ENCODE results near the gene ZFHX3.

Gene ZFHX3

DNA sequence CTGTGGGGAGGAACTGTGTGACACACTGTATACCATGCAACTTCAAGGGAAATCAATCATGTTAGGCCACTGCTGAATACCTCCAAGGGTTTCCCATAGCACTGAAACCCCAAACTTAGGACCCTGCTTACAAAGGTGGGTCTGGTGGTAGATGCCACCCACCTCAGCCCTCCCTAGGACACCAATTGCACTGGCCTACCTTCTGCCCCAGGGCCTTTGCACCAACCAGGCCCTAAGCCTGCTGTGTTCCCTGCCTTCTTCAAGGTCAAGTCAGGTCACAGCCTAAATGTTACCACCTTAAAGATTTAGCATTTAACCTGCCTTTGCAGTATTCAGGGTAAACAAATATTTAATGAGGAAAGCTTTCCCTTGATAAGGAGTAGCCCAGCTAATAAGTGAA, 185.8 kb downstream of the ZFHX3 start:
- DNase-seq, result no peak

DNA sequence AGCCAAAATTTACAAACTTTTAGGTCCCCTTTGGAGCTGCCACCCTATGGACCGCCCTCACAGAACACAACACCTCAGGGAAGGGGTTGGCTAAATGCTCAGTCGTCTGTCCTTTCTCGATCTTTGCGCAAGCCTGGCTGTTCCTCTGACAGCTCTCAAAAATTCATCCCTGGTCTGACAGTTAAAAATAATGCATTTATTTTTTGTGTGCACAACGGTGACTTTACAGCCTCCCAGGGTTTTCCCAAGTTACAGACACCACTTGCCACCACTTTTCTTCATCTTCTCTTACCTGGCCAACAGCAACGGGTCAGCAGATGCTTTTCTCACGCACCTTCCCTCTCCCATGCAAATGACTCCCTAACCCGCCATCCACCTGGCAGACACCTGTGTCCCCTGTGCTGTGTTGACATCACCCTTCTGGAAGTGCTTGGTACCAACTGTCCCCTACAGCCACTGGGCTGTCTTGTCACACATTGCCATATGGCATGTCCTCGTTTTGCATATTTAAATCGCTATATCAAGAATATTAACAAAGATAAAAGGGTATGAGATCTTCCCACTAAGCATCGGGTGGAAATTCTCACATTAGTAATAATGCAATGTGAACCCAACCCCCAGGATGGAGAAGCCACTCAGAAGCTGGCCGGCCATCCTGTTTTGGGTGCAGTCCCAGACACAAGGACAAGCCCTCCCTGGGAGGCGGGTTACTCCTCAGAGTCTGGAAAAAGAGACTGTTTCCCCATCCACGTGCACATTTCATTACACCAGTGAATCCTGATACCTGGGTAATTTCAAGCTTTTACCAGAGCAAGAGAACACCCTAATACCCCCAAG, 187.0 kb downstream of the ZFHX3 start:
- DNase-seq, result no peak

DNA sequence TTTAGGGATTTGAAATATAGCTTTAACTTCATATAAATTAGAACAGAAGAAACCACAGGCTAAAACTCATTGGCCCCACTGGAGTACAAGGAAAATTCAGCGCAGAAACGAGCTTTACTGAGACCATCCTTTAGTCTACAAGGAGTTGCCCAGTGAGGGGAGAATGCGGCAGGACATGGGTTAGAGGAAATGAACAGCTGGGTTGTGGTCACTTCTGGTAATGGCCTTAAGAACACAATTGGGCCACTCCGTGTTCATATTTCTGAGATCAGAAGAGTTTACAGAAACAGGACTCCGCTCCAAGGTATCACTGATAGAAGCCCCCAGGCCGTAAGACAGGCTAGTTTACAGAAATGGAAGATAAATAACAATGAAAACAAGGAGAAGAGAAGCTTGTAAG, 188.3 kb downstream of the ZFHX3 start:
- no peak for DNase-seq

DNA sequence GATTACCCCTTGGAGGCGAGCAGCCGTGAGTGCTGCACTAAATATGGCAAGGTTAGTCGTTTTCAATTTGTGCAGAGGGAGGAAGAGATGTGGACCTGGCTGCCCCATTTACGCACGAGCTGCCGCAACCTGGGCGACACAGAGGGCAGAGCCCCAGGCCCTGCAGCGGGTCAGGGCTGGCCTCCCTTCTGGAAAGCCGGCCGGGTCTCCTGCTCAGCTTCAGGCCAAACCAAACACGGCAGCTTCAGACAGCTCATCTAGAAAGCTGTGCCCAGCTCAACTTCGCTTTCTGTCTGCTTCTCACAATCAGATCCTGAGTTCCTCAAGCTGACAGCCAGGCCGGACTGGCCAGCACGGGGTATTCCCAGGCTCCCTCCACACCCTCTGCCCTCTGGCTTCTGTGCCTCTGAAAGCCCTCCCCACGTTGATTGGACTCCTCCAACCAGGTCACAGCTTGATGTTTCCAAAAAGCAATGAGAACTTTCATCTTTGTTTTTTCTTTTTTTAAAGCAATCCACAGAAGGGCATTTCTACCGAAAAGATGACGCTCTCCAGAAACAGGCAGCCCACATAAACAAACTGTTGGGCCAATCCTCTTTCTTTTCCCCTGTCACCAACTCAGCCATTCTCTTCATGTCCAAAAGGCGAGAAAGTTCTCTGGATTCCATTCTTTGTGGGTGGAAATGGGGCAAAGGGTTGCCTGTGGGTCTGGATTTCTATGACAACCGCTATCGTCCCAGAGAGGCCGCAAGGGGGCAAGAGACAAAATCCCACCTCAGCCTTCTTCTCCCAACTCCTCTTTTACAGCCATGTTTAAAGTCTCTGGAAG, 189.0 kb downstream of the ZFHX3 start:
- DNase-seq, result no peak

DNA sequence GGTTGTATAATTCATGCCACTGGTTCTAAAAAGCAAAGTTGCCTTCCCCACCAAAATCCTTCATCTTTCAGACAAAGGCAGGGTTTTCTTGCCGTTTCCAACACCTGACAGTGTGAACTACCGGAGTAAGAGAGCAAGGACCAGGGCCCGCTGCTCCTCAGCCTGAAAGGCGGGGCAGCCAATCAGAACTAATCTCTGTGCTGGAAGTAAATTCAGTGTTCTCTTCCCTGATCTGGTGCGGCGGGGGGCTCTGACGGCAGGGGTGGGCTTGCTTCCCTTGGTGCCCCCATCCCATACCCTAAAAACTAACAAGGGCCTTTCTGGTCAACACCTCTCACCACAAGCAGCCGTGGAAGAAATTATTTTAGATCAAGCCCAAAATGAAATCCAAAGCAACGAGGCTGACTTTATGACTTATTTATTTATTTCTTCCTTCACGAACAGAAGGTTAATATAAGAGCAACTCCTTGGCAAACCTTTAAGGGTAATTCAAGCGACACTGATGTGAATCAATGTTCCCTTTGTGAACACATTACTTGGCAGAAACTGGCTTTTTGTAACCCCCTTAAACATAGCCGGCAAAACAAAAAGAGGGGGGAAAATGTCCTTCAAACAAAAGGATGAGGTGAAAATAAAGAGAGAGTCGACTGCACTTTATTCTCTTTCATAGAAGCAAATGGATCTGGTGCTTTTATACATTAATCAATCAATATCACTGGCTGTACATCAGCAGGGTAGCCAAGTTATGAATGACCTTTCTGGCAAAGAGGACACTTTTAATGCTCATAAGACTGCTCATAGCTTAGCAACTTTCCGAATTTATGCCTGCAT, 189.9 kb downstream of the ZFHX3 start:
- DNase-seq, result no peak

DNA sequence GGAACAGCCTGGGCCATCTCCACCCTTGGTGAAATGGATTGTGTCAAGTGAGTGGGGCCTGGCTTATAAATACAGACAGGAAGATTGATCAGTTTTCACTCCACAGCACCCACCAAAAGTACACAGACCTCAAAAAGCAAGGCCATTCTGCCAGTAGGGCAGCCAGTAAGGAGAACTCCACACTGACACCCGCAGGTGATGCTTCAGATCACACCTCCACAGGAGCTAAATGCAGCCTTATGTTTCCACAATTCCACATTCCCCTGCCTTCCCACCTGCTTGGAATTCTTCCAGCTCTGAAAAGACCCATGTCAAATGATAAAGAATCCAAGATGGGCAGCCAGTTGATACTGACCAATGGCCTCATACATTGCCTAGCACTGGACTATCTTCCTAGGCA, 191.1 kb downstream of the ZFHX3 start:
- no peak for DNase-seq

DNA sequence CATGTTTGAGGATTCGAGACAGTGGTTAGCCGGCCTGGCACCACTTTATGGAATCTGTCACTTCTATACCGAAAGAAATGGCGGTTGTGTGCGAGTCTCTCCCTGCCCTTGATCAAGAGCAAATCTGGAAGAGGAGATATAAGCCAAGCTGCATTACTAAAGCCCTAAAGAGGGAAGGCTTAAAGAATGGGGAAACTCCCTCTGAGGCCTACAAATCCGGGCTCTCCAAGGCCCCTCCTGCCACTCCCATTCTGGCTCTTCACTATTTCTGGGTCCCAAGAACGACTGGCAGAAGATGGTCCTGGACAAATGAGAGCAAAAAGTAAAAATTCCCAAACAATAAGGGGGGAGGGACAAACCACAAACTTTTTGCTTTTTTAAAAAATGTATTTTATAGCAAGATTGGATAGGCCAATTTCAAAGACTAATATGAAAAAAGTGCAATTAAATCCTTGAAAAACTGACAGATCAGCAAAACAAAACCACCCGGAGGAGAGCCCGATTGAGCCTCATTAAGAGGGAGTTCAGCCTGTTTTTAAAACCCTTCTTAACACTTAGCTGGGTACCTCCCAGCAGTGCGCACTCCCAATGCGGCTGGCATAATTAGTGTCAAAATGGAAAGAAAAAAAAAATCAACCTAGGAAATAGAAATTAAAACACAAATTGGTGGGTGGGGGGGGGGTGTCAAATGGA, 193.5 kb downstream of the ZFHX3 start:
- no peak for DNase-seq

DNA sequence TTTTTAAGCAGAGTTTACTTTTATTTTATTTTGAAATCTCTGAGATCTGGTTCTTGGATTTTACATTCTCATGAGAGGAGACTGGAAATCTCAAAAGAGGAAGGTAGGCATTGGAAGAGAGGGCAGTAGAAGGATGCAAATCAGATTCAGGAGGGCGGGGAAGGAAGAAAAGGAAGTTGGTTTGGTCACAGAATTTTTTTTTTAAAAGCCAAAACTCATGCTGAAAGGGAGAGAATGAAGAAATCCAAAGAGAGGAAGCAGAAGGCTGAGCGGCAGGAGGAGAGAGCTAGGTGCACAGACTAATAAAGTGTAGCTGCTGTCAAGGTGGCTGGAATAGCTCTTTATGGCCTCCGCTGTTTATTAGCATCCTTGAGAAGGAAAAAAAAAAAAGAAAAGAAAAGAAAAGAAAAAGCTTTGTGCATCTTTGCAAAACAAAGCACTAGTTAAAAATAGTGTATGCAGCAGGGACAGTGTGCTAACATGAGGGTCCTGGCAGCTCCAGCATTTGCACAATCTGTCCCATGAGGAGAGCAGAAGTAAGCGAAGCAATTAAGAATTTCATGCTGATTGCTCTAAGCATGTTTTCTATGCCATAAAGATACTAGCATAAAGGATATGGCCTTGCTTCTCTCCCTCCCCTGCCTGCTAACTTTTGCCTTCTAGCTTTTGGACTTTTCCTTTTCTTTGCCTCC, 194.2 kb downstream of the ZFHX3 start:
- no peak for DNase-seq

DNA sequence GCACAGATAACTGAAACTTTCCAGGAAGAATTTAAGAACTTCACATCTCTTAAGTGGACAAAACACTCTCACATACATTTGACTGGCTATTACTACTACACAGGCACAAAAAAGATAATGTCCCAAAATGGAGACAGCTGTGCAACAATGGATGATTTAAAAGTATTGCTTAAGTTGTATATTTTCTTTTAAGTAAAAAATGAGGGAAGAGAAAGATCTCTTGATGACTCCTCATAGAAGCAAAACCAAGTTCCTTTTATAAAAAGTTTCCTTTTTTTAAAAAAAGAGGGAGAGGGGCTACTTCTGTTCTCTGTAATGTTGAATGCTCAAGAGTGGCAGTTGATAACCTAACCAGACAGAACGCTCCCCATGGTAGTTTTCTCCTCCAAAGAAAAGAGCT, 195.5 kb downstream of the ZFHX3 start:
- DNase-seq, result no peak

DNA sequence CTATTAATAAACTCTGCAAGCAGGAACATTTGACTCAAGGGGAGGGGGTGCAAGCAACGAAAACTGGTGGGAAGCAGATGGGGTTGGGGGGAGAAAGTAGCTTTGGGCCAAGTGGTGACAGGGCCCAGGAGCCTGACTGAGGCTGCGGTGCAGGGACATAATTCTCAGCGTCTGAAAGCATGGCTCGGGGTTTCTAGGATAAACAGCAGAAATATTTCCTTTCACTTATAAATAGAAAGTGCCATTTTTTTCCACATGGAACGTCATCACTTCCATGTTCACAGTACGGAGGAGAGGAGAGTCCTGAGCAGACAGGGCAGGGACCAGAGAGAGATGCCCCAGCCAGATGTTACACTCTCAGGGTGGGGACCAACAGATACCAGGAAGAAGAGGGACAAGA, 197.1 kb downstream of the ZFHX3 start:
- no peak for DNase-seq

DNA sequence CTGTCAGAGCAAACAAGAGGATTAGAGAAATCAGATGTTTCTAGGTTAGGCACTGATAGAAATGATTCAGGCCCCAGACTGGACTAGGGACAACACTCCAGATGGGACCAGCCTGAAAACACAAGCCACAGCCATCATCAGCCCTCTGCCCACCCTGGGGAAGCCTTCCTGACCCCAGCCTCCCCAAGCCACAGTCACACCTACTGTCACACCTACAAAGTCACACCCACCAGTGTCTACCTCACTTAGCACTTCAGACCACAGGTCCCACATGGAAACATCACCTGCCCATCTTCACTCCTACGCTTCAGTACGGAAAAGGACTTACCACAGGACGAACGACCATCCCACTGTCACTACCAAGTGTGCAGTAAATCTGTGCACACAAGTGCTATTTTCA, 197.9 kb downstream of the ZFHX3 start:
- no peak for DNase-seq

DNA sequence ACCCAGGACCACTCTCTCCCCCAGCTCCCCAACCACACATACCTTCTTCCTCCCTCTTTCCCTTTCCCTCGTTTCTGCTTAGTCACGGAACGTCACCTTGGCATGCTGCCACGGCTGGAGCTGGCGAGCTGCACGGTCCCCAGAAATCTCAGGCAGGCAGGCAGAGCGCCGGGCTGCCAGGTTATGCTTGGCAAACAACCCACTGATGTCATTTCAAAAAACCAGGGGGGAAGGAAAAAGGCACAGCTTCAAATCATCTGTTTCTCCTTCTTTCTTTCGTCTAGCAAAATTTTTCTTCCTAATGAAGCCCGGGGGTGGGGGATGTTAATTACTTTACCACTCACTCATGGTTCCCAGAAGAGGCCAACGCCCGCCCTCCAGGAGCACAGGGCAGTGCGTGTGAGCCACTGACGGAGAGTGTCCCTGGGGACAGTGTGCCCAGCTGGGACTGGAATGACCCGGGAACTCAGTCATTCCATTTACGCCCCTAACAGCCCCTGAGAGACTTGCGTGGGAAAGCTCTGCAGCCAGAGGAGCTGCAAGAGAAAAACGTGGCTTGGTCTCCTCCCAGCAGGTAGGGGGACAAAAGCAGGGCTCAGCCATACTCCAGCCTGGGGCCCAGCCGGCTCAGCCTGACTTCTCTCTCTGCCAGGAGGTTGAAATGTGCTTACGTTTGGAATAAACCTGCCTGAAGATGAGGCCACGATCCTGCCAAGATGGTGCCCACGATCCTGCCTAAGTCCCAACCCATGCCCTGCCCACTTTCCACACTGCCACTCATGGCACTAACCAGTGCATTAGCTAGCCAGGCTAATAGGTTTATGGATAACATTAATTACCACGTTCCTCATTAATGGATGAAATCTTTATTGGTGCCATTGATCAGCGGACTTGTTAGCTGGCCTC, 198.9 kb downstream of the ZFHX3 start:
- DNase-seq, result no peak

DNA sequence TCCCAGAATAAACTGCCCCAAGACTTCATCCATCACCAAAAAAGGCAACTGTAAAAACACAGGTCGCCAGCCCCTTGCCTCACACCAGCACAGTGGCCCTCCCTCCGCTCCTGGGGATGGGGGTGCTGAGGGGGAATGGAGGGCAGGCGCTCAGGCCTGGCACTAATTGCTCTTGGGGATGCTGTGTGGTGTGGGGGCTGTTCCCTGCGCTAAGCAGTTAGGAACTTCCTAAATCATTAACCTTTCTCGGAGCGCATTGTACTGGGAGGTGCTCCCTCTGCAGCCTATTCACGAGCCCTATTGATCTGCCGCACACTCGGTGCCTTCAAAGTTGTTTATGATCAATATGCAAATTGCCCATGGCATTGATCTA, 199.9 kb downstream of the ZFHX3 start:
- no peak for DNase-seq

DNA sequence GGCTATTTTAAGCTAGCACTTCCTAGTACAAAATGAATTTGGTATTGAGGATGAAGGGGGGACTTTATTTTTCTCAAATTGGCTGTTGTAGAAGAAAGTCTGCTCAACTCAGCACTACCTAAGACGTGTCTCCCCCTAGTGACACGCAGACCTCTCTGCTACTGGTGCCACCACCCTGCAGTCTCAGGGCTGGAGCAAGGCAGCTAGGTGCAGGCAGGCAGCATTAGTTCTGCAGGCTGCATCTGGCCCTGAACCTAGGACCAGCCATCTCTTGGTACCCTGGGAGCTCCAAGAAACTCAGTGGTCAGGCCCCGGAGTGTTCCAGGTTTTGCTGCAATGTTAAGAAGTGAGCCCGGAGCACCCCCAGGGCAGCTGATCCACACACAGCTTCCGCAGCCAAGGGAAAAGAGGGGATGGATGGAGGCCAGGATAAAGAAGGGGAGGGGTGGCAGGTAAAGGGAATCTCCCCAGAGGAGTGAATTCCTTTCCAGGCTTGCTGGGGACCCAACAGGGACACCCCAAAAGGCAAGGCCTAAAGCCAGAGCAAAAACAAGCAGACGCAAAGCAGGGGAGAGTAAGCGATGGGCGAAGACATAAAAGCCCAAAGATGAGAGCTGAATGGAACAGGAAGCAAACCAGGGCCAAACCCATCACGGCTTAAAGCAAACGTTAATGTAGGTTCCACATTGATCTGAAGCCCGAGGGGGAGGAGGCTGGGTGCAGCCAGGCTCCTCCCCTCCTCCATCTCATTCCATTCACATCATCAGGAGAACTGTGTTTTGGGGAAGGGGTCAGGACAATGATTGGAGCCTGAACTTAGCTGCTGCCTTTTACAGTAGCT, 200.5 kb downstream of the ZFHX3 start:
- no peak for DNase-seq

DNA sequence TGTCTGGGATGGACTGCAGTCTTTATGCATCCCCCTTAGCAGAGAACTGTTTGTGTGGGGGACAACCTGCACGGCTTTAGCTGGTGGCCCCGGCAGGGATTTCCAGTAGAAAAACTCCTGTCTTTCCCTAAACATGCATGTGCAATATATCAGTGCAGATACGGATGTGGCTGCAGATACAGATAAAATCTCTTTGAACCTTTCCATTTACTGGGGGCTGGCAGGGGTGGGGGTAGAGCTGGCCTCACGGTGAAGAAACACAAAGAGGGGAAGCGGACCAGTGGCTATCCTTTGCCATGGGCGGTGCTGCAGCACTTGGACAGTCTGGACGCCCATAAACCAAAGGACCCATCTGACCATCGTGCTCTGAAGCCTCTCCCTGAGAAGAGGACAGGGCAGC, 201.3 kb downstream of the ZFHX3 start:
- no peak for DNase-seq

DNA sequence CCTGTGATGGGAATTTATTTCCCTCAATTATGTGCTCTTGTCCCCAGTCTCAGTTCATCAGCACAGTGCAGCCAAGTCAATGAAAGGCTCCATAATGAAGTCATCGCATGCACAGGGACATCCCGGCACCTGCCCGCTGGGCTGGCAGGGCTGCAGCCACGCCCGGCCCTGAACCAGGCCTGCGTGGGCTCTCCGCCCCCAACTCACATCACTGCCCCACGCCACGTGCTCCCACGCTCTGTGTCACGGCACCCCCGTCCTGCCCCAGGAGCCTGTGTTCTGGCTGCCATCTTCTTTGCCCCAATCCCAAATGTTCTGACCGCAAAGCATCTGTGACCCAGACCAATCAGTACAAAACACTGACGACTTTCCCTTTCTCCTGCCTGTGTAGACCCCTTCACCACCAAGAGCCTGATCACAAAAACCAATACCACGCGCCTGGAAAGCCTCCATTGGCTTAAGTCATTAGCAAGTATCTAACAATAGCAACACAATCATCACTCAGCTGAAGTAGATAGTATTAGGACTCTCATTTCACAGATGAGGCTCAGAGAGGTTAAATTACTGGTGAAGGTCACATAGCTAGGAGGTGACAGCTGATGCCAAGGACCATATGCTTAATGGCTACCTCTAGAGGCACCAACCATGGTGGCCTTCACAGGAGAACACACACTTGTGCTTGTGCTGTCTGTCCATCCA, 202.5 kb downstream of the ZFHX3 start:
- DNase-seq, result no peak

DNA sequence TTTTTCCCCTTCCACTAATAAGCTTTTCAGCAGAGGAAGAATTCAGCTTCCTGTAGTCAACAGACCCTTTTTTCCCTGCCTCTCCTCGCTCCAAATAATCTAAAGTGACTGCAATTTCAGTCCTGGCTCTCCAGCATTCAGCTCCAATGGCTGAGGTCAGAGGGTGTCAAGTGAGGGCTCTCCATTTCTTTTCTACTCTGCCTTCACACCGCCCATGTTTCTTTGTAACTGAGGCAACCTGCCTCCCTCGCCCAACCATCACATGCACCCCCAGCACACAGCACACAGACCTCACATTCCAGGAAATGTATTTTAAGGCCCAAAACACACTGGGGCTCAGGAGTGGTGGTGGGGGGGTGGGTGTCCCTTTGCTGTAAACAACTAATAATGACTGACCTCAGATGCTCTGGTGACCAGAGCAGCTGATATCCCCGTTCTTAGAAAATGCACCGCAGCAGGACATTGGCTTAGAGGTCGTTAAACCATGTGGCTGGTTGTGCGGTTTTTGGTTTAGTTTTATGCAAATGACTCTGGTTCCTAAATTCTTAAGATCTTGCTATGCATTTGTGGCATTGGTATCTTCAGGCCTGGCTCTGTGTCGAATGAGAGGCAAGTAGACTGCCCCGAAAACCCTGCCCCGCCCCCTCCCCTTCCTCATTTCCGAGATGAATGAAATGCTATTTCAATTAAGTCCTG, 203.6 kb downstream of the ZFHX3 start:
- DNase-seq, result no peak

DNA sequence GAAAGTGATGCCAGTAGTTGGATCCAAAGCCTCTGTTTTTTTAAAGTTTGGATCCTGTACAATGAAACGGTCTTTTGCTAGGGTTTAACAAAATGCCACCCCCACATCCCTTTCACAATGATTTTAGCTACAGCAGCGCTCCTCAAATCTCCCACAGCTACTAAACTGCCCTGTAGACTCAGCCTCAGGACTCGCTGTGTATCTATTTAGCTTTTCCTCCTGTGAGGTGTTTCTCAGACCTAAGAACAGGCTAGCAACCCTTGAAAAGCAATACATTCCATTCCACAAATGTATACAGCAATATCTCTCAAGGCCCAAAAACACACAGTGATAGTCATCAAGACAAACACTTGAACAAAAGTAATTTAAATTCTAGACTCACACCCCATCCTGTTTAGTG, 206.4 kb downstream of the ZFHX3 start:
- DNase-seq, result no peak

Data from activated CD4-positive, alpha-beta T cell treated with anti-CD3 and anti-CD28 coated beads for 1 hour (primary cell).